DOHH2 (cell line): ENCODE data around the gene CALHM1.
"Not testable (repeated sequence)": the region's sequence is repeated elsewhere in the genome, so short reads cannot be mapped to it uniquely, and the experiment has no call there.

ENCODE experiments used
- H3F3A ChIP-seq: fragments of 200-600 bp; sonication (generic), shearing (Covaris generic); 2 replicates; pipeline ENCODE4 v1.6.0; 2016; ENCODE audit warnings: antibody characterized with exemption, mild to moderate bottlenecking; ENCODE audit not compliant: control insufficient read depth, insufficient read depth
- H3K27ac ChIP-seq: fragments of 200-600 bp; sonication (generic); 2 replicates; pipeline ENCODE4 v1.5.1; 2014; ENCODE audit warnings: low read depth, mild to moderate bottlenecking, low read length, moderate library complexity
- H3K27me3 ChIP-seq: fragments of 200-600 bp; sonication (generic); 2 replicates; pipeline ENCODE4 v1.6.1; 2014; ENCODE audit warnings: mild to moderate bottlenecking, low read length, mixed read lengths; ENCODE audit not compliant: control insufficient read depth
- H3K36me3 ChIP-seq: fragments of 200-600 bp; sonication (generic); 2 replicates; pipeline ENCODE4 v1.6.1; 2014; ENCODE audit warnings: mild to moderate bottlenecking, low read length, moderate library complexity, mixed read lengths; ENCODE audit not compliant: control insufficient read depth
- H3K4me1 ChIP-seq: fragments of 200-600 bp; sonication (generic); 2 replicates; pipeline ENCODE4 v1.6.1; 2014; ENCODE audit warnings: mild to moderate bottlenecking, low read length, mixed read lengths; ENCODE audit not compliant: control insufficient read depth
- H3K4me2 ChIP-seq: fragments of 200-600 bp; sonication (generic); 2 replicates; pipeline ENCODE4 v1.6.0; 2014; ENCODE audit warnings: mild to moderate bottlenecking, low read length, moderate library complexity
- H3K4me3 ChIP-seq: fragments of 200-600 bp; sonication (generic); 2 replicates; pipeline ENCODE4 v1.5.1; 2014; ENCODE audit warnings: mild to moderate bottlenecking, low read length, mixed read lengths
- H3K79me2 ChIP-seq: fragments of 200-600 bp; sonication (generic); 2 replicates; pipeline ENCODE4 v1.6.1; 2014; ENCODE audit warnings: mild to moderate bottlenecking, low read length, mixed read lengths; ENCODE audit not compliant: control insufficient read depth
- H3K9me2 ChIP-seq: fragments of 200-600 bp; sonication (generic); replicated peaks from 2 replicates; pipeline ENCODE4 v1.6.1; 2014; ENCODE audit warnings: mild to moderate bottlenecking, low read length, mixed read lengths; ENCODE audit not compliant: control insufficient read depth
- H3K9me3 ChIP-seq: fragments of 200-600 bp; sonication (generic); 2 replicates; pipeline ENCODE4 v1.6.1; 2014; ENCODE audit warnings: antibody characterized with exemption, low read length, mixed read lengths; ENCODE audit not compliant: control insufficient read depth, insufficient read depth
- H4K20me1 ChIP-seq: fragments of 200-600 bp; sonication (generic); 2 replicates; pipeline ENCODE4 v1.6.0; 2014; ENCODE audit warnings: low read depth, mild to moderate bottlenecking, antibody characterized with exemption, low read length, moderate library complexity; ENCODE audit not compliant: control insufficient read depth, insufficient read depth
- EZH2phosphoT487 ChIP-seq: fragments of 200-600 bp; sonication (generic); IDR thresholded peaks from 2 replicates; pipeline ENCODE4 v1.6.1; 2017; ENCODE audit warnings: borderline replicate concordance, mild to moderate bottlenecking, antibody characterized with exemption, low read length, moderate library complexity, mixed read lengths
- TF ChIP-seq, protein P1 (sequence below): fragments of 200-600 bp; sonication (generic); IDR thresholded peaks from one replicate; pipeline ENCODE4 v1.5.1; 2014; ENCODE audit warnings: antibody characterized with exemption, mild to moderate bottlenecking, low read depth, low read length; ENCODE audit not compliant: poor library complexity, severe bottlenecking

Gene CALHM1

DNA sequence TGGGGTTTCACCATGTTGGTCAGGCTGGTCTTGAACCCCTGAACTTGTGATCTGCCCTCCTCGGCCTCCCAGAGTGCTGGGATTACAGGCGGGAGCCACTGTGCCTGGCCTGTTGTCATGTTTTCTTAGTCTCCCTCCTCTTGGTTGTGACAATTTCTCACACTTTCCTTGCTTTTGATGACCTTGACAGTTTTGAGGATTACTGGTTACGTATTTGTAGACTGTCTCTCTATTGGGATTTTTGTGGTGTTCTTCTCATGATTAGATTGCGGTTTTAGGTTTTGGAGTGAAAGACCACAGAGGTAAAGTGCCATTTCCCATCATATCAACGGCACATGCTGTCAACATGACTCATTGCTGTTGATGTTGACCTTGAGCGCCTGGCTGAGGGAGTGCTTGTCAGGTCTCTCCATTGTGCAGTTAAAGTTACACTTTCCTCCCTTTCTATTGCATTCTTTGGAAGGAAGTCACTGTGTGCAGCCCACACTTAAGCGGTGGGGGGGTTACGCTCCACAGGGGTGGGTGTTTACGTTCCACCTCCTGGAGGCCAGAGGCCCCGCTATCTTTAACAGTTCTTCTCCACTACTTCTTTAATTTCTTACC, 45.6 kb upstream of the CALHM1 start:
- Histone ChIP-seq H3K27ac (no peak overlapping the region), H3K36me3 (no peaks in the 10 kb centered on the region), H4K20me1 (no peaks in the 10 kb centered on the region), H3K9me2 (no peaks in the 10 kb centered on the region), H3F3A (no peaks in the 10 kb centered on the region), H3K4me2 (no peak overlapping the region), H3K4me3 (no peak overlapping the region), H3K79me2 (no peaks in the 10 kb centered on the region), H3K9me3 (no peaks in the 10 kb centered on the region), H3K27me3 (peaks cover 44% of the 10 kb centered on the region), H3K4me1 (peaks cover 4% of the 10 kb centered on the region; the same call in 1 of the 2 replicates)
- TF ChIP-seq, protein P1, sequence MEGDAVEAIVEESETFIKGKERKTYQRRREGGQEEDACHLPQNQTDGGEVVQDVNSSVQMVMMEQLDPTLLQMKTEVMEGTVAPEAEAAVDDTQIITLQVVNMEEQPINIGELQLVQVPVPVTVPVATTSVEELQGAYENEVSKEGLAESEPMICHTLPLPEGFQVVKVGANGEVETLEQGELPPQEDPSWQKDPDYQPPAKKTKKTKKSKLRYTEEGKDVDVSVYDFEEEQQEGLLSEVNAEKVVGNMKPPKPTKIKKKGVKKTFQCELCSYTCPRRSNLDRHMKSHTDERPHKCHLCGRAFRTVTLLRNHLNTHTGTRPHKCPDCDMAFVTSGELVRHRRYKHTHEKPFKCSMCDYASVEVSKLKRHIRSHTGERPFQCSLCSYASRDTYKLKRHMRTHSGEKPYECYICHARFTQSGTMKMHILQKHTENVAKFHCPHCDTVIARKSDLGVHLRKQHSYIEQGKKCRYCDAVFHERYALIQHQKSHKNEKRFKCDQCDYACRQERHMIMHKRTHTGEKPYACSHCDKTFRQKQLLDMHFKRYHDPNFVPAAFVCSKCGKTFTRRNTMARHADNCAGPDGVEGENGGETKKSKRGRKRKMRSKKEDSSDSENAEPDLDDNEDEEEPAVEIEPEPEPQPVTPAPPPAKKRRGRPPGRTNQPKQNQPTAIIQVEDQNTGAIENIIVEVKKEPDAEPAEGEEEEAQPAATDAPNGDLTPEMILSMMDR = no peak
- TF ChIP-seq EZH2phosphoT487 = no peak

- H3K4me2 ChIP-seq = not testable (repeated sequence)
Measured at GRCh38 chr10:103503777-103504176, 45.1 kb upstream of the CALHM1 start.

GRCh38 chr10:103502849-103503660, 44.4 kb upstream of the CALHM1 start:
- no peaks in the 10 kb centered on the region for H3K36me3 ChIP-seq
- no peak overlapping the region for H3K27ac ChIP-seq
- H3K9me3 ChIP-seq = no peaks in the 10 kb centered on the region
- no peaks in the 10 kb centered on the region for H3K9me2 ChIP-seq
- H4K20me1 ChIP-seq = no peaks in the 10 kb centered on the region
- no peak overlapping the region for H3K4me2 ChIP-seq
- H3F3A ChIP-seq = no peaks in the 10 kb centered on the region
- peaks cover 4% of the 10 kb centered on the region; the same call in 1 of the 2 replicates for H3K4me1 ChIP-seq
- TF ChIP-seq, protein P1 = no peak
- TF ChIP-seq EZH2phosphoT487 = no peak
- peaks cover 44% of the 10 kb centered on the region for H3K27me3 ChIP-seq
- H3K4me3 ChIP-seq = no peak overlapping the region
- no peaks in the 10 kb centered on the region for H3K79me2 ChIP-seq

More at GRCh38 chr10:103503777-103504176, 45.1 kb upstream of the CALHM1 start:
- H4K20me1 ChIP-seq, H3K9me2 ChIP-seq, H3K36me3 ChIP-seq, H3K27ac ChIP-seq, H3K4me3 ChIP-seq, H3F3A ChIP-seq, H3K9me3 ChIP-seq, H3K4me1 ChIP-seq, H3K79me2 ChIP-seq: not testable (repeated sequence)
- peaks cover 45% of the 10 kb centered on the region for H3K27me3 ChIP-seq

- Histone ChIP-seq H3K9me3 (no peaks in the 10 kb centered on the region), H3K4me3 (no peak overlapping the region), H3K27me3 (peaks cover 51% of the 10 kb centered on the region), H3K4me1 (no peaks in the 10 kb centered on the region), H3K27ac (no peak overlapping the region), H3K79me2 (no peaks in the 10 kb centered on the region), H4K20me1 (no peaks in the 10 kb centered on the region), H3K4me2 (no peak overlapping the region), H3F3A (no peaks in the 10 kb centered on the region), H3K9me2 (no peaks in the 10 kb centered on the region), H3K36me3 (no peaks in the 10 kb centered on the region)
- TF ChIP-seq, protein P1 = no peak
- TF ChIP-seq EZH2phosphoT487 = no peak
Measured at GRCh38 chr10:103501186-103501585, 42.5 kb upstream of the CALHM1 start.
